ENCODE results near the gene MYRIP.

- TF ChIP-seq, protein P1, sequence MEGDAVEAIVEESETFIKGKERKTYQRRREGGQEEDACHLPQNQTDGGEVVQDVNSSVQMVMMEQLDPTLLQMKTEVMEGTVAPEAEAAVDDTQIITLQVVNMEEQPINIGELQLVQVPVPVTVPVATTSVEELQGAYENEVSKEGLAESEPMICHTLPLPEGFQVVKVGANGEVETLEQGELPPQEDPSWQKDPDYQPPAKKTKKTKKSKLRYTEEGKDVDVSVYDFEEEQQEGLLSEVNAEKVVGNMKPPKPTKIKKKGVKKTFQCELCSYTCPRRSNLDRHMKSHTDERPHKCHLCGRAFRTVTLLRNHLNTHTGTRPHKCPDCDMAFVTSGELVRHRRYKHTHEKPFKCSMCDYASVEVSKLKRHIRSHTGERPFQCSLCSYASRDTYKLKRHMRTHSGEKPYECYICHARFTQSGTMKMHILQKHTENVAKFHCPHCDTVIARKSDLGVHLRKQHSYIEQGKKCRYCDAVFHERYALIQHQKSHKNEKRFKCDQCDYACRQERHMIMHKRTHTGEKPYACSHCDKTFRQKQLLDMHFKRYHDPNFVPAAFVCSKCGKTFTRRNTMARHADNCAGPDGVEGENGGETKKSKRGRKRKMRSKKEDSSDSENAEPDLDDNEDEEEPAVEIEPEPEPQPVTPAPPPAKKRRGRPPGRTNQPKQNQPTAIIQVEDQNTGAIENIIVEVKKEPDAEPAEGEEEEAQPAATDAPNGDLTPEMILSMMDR (IDR thresholded peaks at IDR 0.05): no peak
- TF ChIP-seq POLR2A (IDR thresholded peaks at IDR 0.05): no peak
These were observed 262.4 kb downstream of the MYRIP start for GRCh38 chr3:40071683-40072238.

Data from thyroid gland (tissue), 4 donors.